H1 (cell line): Measurements from ENCODE around the gene S100A11. TPM values are rescaled to one million over a fixed set of nuclear protein-coding genes. Genes with fewer than 3 reads are reported as not detected.

Source experiments
- CTCF ChIA-PET: fragments of 300-600 bp; sonication (Branson Sonifier 250); formaldehyde crosslinking; loops from one replicate; lab custom pipeline; 2021; ENCODE audit not compliant: partially characterized antibody; lab: Charles Lee
- POLR2A ChIA-PET: fragments of 300-600 bp; sonication (Branson Sonifier 250); formaldehyde crosslinking; loops from one replicate; lab custom pipeline; 2021; ENCODE audit warnings: inconsistent platforms; ENCODE audit not compliant: partially characterized antibody; lab: Charles Lee
- DNase-seq, 2 experiments: peaks; one replicate each; pipeline versions ENCODE4 v3.0.0 to v3.0.0-alpha.2; 2010 to 2022; ENCODE audit warnings: low spot score in 2 of 2, low read depth in 1 of 2, mixed read lengths in 1 of 2
- FAIRE-seq: peaks from 2 replicates; lab custom pipeline; 2011; peaks lifted over from hg19 to GRCh38; lab: Jason Lieb, UNC
- H2AFZ ChIP-seq: 2 replicates; pipeline ENCODE4 v1.8.1; 2012; ENCODE audit warnings: low read length, inconsistent platforms
- H2AK5ac ChIP-seq: 2 replicates; pipeline ENCODE4 v1.6.1; 2013; ENCODE audit warnings: low read depth, low read length
- H2BK120ac ChIP-seq: replicated peaks from 2 replicates; pipeline ENCODE3; 2013; ENCODE audit warnings: low read depth, low read length, inconsistent platforms
- H2BK12ac ChIP-seq: 2 replicates; pipeline ENCODE4 v1.6.1; 2013; ENCODE audit warnings: low read depth, low read length
- H2BK15ac ChIP-seq: 2 replicates; pipeline ENCODE4 v1.6.1; 2013; ENCODE audit warnings: low read length
- H2BK20ac ChIP-seq: 2 replicates; pipeline ENCODE4 v1.6.1; 2013; ENCODE audit warnings: low read length
- H2BK5ac ChIP-seq: 2 replicates; pipeline ENCODE4 v1.6.1; 2013; ENCODE audit warnings: low read depth, low read length
- H3K14ac ChIP-seq: 2 replicates; pipeline ENCODE4 v1.6.1; 2013; ENCODE audit warnings: inconsistent platforms; ENCODE audit not compliant: insufficient read length
- H3K18ac ChIP-seq: 2 replicates; pipeline ENCODE4 v1.6.1; 2013; ENCODE audit warnings: low read length; ENCODE audit errors: extremely low read depth
- H3K23ac ChIP-seq: 2 replicates; pipeline ENCODE4 v1.6.1; 2013; ENCODE audit warnings: inconsistent platforms; ENCODE audit not compliant: insufficient read length
- H3K23me2 ChIP-seq: 2 replicates; pipeline ENCODE4 v1.6.1; 2013; ENCODE audit warnings: low read depth, low read length
- H3K27ac ChIP-seq: 2 replicates; pipeline ENCODE4 v1.6.1; 2011; ENCODE audit warnings: low read depth, low read length, inconsistent platforms
- H3K27me3 ChIP-seq, 4 experiments: replicated peaks in 1 of 4; 1 replicate in 1 of 4; 2 replicates in 3 of 4; pipeline versions ENCODE4 v1.6.1 to v1.8.1; 2011 to 2013; ENCODE audit warnings: low read length in 3 of 4, mild to moderate bottlenecking in 3 of 4, inconsistent platforms in 2 of 4, mixed read lengths in 2 of 4, moderate library complexity in 1 of 4; ENCODE audit not compliant: control insufficient read depth in 3 of 4, insufficient read depth in 3 of 4; ENCODE audit errors: extremely low read depth in 1 of 4
- H3K36me3 ChIP-seq, 4 experiments: 2 replicates each; pipeline versions ENCODE4 v1.6.1 to v1.8.1; 2011 to 2013; ENCODE audit warnings: mild to moderate bottlenecking in 4 of 4, low read length in 3 of 4, moderate library complexity in 2 of 4, control low read depth in 1 of 4, inconsistent platforms in 1 of 4; ENCODE audit not compliant: insufficient read depth in 4 of 4, control insufficient read depth in 2 of 4
- H3K4ac ChIP-seq: replicated peaks from 2 replicates; pipeline ENCODE3; 2013; ENCODE audit warnings: low read length, low read depth, mixed read lengths, inconsistent platforms; ENCODE audit not compliant: insufficient read length
- H3K4me1 ChIP-seq, 4 experiments: replicated peaks in 1 of 4; 1 replicate in 1 of 4; 2 replicates in 3 of 4; pipeline versions ENCODE4 v1.6.1 to v1.8.1; 2011 to 2013; ENCODE audit warnings: low read length in 3 of 4, inconsistent platforms in 2 of 4, mixed read lengths in 1 of 4; ENCODE audit not compliant: insufficient read depth in 4 of 4, control insufficient read depth in 3 of 4
- H3K4me2 ChIP-seq, 2 experiments: 2 replicates each; pipeline versions ENCODE4 v1.6.1 to v1.8.1; 2011 to 2013; ENCODE audit warnings: low read depth in 2 of 2, low read length in 2 of 2, control low read depth in 1 of 2, inconsistent platforms in 1 of 2, mild to moderate bottlenecking in 1 of 2; ENCODE audit not compliant: insufficient read depth in 1 of 2
- H3K4me3 ChIP-seq, 4 experiments: fragments of 200-600, 300-600 bp in 1 of 4; sonication (generic), shearing (Covaris generic), sonication (Bioruptor Twin) in 1 of 4; 2 replicates each; pipeline versions ENCODE4 v1.5.1 to v1.8.1; 2011 to 2016; ENCODE audit warnings: low read length in 4 of 4, low read depth in 3 of 4, control low read depth in 2 of 4, inconsistent platforms in 2 of 4, mild to moderate bottlenecking in 2 of 4, mixed read lengths in 1 of 4, moderate library complexity in 1 of 4; ENCODE audit not compliant: insufficient read depth in 2 of 4; ENCODE audit errors: extremely low read depth in 1 of 4
- H3K56ac ChIP-seq: replicated peaks from 2 replicates; pipeline ENCODE3; 2013; ENCODE audit warnings: low read depth, mild to moderate bottlenecking, mixed read lengths, low read length, inconsistent platforms; ENCODE audit not compliant: insufficient read length
- H3K79me1 ChIP-seq: 2 replicates; pipeline ENCODE4 v1.6.1; 2013; ENCODE audit warnings: low read depth, low read length, control low read depth
- H3K79me2 ChIP-seq, 2 experiments: 2 replicates each; pipeline versions ENCODE4 v1.6.1 to v1.8.1; 2012 to 2013; ENCODE audit warnings: low read length in 2 of 2, mild to moderate bottlenecking in 2 of 2, inconsistent platforms in 1 of 2; ENCODE audit not compliant: insufficient read depth in 2 of 2, control insufficient read depth in 1 of 2
- H3K9ac ChIP-seq, 4 experiments: replicated peaks in 1 of 4; 1 replicate in 1 of 4; 2 replicates in 3 of 4; pipeline versions ENCODE4 v1.6.1 to v1.8.1; 2011 to 2013; ENCODE audit warnings: low read depth in 3 of 4, low read length in 3 of 4, control low read depth in 2 of 4, mild to moderate bottlenecking in 2 of 4, moderate library complexity in 2 of 4, inconsistent platforms in 1 of 4; ENCODE audit errors: extremely low read depth in 1 of 4
- H3K9me3 ChIP-seq, 2 experiments: 2 replicates each; pipeline versions ENCODE4 v1.6.1 to v1.8.1; 2012 to 2013; ENCODE audit warnings: mild to moderate bottlenecking in 2 of 2, moderate library complexity in 2 of 2, control low read depth in 1 of 2, inconsistent platforms in 1 of 2, low read depth in 1 of 2, low read length in 1 of 2, mixed read lengths in 1 of 2; ENCODE audit not compliant: insufficient read depth in 2 of 2
- H4K20me1 ChIP-seq, 2 experiments: replicated peaks in 1 of 2; 2 replicates each; pipeline versions ENCODE3 to v1.8.1; 2011 to 2013; ENCODE audit warnings: inconsistent platforms in 2 of 2, low read length in 2 of 2, mild to moderate bottlenecking in 1 of 2; ENCODE audit not compliant: insufficient read depth in 2 of 2, control insufficient read depth in 1 of 2
- H4K5ac ChIP-seq: 2 replicates; pipeline ENCODE4 v1.6.1; 2013; ENCODE audit warnings: low read length, low read depth, mixed read lengths, inconsistent platforms; ENCODE audit not compliant: insufficient read length
- H4K8ac ChIP-seq: 2 replicates; pipeline ENCODE4 v1.8.0; 2013; ENCODE audit warnings: mild to moderate bottlenecking, moderate library complexity, low read length, inconsistent platforms; ENCODE audit not compliant: insufficient read depth; ENCODE audit errors: extremely low read depth
- H4K91ac ChIP-seq: replicated peaks from 2 replicates; pipeline ENCODE3; 2013; ENCODE audit warnings: low read length, mixed read lengths, inconsistent platforms; ENCODE audit not compliant: insufficient read length
- CBX8 ChIP-seq: fragments of 300-800, 300-1000 bp; sonication (generic); IDR thresholded peaks from 2 replicates; pipeline ENCODE4 v1.7.1; 2016; ENCODE audit warnings: low read depth, low read length, borderline replicate concordance
- CTBP2 ChIP-seq: IDR thresholded peaks from 2 replicates; pipeline ENCODE4 v1.7.0; 2011; ENCODE audit warnings: borderline replicate concordance, mild to moderate bottlenecking, moderate library complexity, mixed read lengths, low read length; ENCODE audit not compliant: insufficient read depth, insufficient read length
- GTF2F1 ChIP-seq: IDR thresholded peaks from 2 replicates; pipeline ENCODE4 v1.6.1; 2012; ENCODE audit warnings: low read depth, low read length, improper control_type of control experiment, borderline replicate concordance
- HDAC6 ChIP-seq: IDR thresholded peaks from one replicate; pipeline ENCODE4 v1.7.1; 2012; ENCODE audit warnings: low read depth, mild to moderate bottlenecking, inconsistent platforms, low read length, moderate library complexity
- RNF2 ChIP-seq: fragments of 200-900, 300-1000 bp; sonication (generic); IDR thresholded peaks from 2 replicates; pipeline ENCODE4 v1.7.1; 2016; ENCODE audit warnings: borderline replicate concordance, low read depth, mild to moderate bottlenecking, antibody characterized with exemption, low read length; ENCODE audit not compliant: poor library complexity, severe bottlenecking; ENCODE audit errors: missing control alignments
- SP4 ChIP-seq: IDR thresholded peaks from 2 replicates; pipeline ENCODE4 v1.6.1; 2012; ENCODE audit warnings: low read length, inconsistent platforms
- TAF1 ChIP-seq: IDR thresholded peaks from 2 replicates; pipeline ENCODE4 v1.6.1; 2011; ENCODE audit warnings: mild to moderate bottlenecking, low read depth, low read length
- TAF7 ChIP-seq: optimal IDR thresholded peaks from 2 replicates; pipeline ENCODE3; 2011; ENCODE audit warnings: low read depth, mild to moderate bottlenecking, inconsistent platforms, low read length, moderate library complexity, borderline replicate concordance
- ZNF274 ChIP-seq: IDR thresholded peaks from 2 replicates; pipeline ENCODE4 v1.7.0; 2012; ENCODE audit warnings: low read length, borderline replicate concordance; ENCODE audit errors: extremely low read depth
- WGBS, 2 experiments: shearing (Covaris generic) in 1 of 2; methylation state at CpG; one replicate each; pipeline versions ENCODE4 v1.1.6 to v1.1.7; 2013 to 2015; ENCODE audit warnings: low lambda C conversion rate in 2 of 2, mixed read lengths in 2 of 2, inconsistent platforms in 1 of 2, low coverage in 1 of 2, missing lambda C conversion rate in 1 of 2; ENCODE audit not compliant: insufficient replicate concordance in 2 of 2, insufficient coverage in 1 of 2, insufficient read length in 1 of 2; ENCODE audit errors: extremely low coverage in 1 of 2, missing lambda C conversion rate in 1 of 2; 5-methylcytosine and 5-hydroxymethylcytosine counted together
- polyA plus RNA-seq, 7 experiments: library from polyadenylated mRNA; depleted of rRNA in 3 of 7; stranded (reverse) in 5 of 7; unstranded in 2 of 7; fragments of >200 nt in 5 of 7; fragments of 200-250 nt in 2 of 7; gene quantifications; 1 replicate in 5 of 7; 2 replicates in 1 of 7; 4 replicates in 1 of 7; pipeline versions ENCODE4 v1.2.1 to v1.2.3, GENCODE V29; 2011 to 2013; ENCODE audit warnings: missing spikeins in 2 of 7, mixed read lengths in 2 of 7
- total RNA-seq: library from RNA; stranded (reverse); fragmentation: NEBNext Ultra II Directional; extraction: Animal tissue kit (Norgen Biotek cat#: 25700); gene quantifications from 2 replicates; pipeline ENCODE4 v1.2.1, GENCODE V29; 2021
- TF ChIP-seq, protein P1 (sequence below): IDR thresholded peaks from 2 replicates; pipeline ENCODE4 v1.6.1; 2012; ENCODE audit warnings: inconsistent platforms
- TF ChIP-seq, protein P2 (sequence below): IDR thresholded peaks from 2 replicates; pipeline ENCODE4 v1.6.1; 2011; ENCODE audit warnings: low read length, improper control_type of control experiment

S100A11 gene
- total and polyA plus RNA-seq, 2 of the 8 experiments (the other 6 are each of a cell fraction or from before 2014, with no cell fraction given): 120 to 343 TPM

DNA sequence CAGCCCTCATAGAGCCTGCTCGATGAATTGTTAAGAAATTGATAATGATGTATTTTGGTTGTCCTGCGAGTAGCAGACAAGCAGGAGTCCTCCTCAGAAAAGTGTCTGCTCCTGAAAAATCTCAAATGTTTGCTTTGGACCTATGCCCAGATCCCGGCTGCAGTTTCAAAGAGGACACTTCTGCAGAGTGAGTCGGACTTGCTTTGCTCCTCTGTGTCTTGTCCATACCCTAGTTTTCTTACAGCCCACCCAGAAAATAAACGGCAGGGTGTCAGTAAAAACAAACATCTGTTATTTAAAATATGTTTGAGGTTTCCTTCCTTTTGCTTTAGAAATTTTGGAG, 46.0 kb downstream of the S100A11 start:
- Histone ChIP-seq H3K56ac (no peak overlapping the region), H3K4me3 (no peak overlapping the region)

More for the DNA sequence above, 46.0 kb downstream of the S100A11 start:
- Histone ChIP-seq H4K8ac (no peak overlapping the region), H2BK120ac (no peak overlapping the region), H3K79me1 (peaks cover 6% of the 10 kb centered on the region), H3K18ac (no peak overlapping the region), H2AK5ac (no peak overlapping the region), H3K79me2 (peaks cover 2 to 45% of the 10 kb centered on the region in 2 experiments; a peak in 3 of 4 replicates), H2BK15ac (no peak overlapping the region), H3K9ac (no peak overlapping the region), H2BK12ac (no peak overlapping the region), H3K4me2 (no peak overlapping the region; a peak in 1 of 4 replicates), H3K14ac (no peak overlapping the region), H4K20me1 (peaks cover 0 to 3% of the 10 kb centered on the region in 2 experiments), H2BK5ac (no peak overlapping the region), H4K91ac (no peak overlapping the region), H3K4ac (no peak overlapping the region), H3K27ac (no peak overlapping the region), H2BK20ac (no peak overlapping the region), H3K36me3 (peaks cover 0 to 3% (median under 1%) of the 10 kb centered on the region in 4 experiments; a peak in 4 of 8 replicates), H3K4me1 (peaks cover 3 to 27% (median 12%) of the 10 kb centered on the region in 4 experiments), H3K23ac (no peak overlapping the region), H3K23me2 (peaks cover 14% of the 10 kb centered on the region), H4K5ac (no peak overlapping the region), H2AFZ (no peak overlapping the region), H3K9me3 (no peaks in the 10 kb centered on the region), H3K27me3 (peaks cover 0 to 13% (median 6%) of the 10 kb centered on the region in 4 experiments; a peak in 4 of 7 replicates)
- FAIRE-seq (no peak), DNase-seq (no peak)
- TF ChIP-seq HDAC6: no peak
- TF ChIP-seq SP4: no peak
- no peak for TF ChIP-seq CTBP2
- TF ChIP-seq ZNF274: no peak
- no peak for TF ChIP-seq RNF2
- TF ChIP-seq GTF2F1: no peak
- TF ChIP-seq CBX8: no peak
- TF ChIP-seq TAF7: no peak
- TF ChIP-seq, protein P1, sequence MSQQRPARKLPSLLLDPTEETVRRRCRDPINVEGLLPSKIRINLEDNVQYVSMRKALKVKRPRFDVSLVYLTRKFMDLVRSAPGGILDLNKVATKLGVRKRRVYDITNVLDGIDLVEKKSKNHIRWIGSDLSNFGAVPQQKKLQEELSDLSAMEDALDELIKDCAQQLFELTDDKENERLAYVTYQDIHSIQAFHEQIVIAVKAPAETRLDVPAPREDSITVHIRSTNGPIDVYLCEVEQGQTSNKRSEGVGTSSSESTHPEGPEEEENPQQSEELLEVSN: no peak
- no peak for TF ChIP-seq TAF1
- TF ChIP-seq, protein P2, sequence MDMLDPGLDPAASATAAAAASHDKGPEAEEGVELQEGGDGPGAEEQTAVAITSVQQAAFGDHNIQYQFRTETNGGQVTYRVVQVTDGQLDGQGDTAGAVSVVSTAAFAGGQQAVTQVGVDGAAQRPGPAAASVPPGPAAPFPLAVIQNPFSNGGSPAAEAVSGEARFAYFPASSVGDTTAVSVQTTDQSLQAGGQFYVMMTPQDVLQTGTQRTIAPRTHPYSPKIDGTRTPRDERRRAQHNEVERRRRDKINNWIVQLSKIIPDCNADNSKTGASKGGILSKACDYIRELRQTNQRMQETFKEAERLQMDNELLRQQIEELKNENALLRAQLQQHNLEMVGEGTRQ: no peak
- CTCF ChIA-PET: interaction anchor here (0.5 to 31.0 kb wide), 6 partner anchors 4 to 62 kb away, joined by 7 to 553 read pairs (median 158); partner anchors contain the start of gene S100A10
- POLR2A ChIA-PET: interaction anchor here (1.0 to 2.4 kb wide), 2 partner anchors 11 to 15 kb away, joined by 3 to 12 read pairs; no protein-coding TSS in a partner anchor
- WGBS, 2 experiments: 86% methylated on average over 5 of the region's 5 CpGs; no CpG with 5 or more reads in 1 of the 2 experiments
